ENCODE measurements around the gene GPR61.

The GPR61 gene

GRCh38 chr1:109500941-109501381 lies 38.7 kb upstream of the GPR61 start:
- TF ChIP-seq GATA3 (IDR thresholded peaks at IDR 0.05; ENCODE audit: low read depth, low read length) (no peak), GATA2 (IDR thresholded peaks at IDR 0.05; ENCODE audit: low read depth, low read length) (no peak)

- TF ChIP-seq GATA3 (IDR thresholded peaks at IDR 0.05; ENCODE audit: low read depth, low read length) (no peak), GATA2 (IDR thresholded peaks at IDR 0.05; ENCODE audit: low read depth, low read length) (no peak)
These were observed 37.9 kb upstream of the GPR61 start for GRCh38 chr1:109501644-109502363.

- TF ChIP-seq GATA2 (IDR thresholded peaks at IDR 0.05; ENCODE audit: low read depth, low read length) (no peak), GATA3 (IDR thresholded peaks at IDR 0.05; ENCODE audit: low read depth, low read length) (no peak)
These were observed 37.3 kb upstream of the GPR61 start for GRCh38 chr1:109502364-109502851.

GRCh38 chr1:109503935-109504334 lies 35.7 kb upstream of the GPR61 start:
- TF ChIP-seq GATA3 (IDR thresholded peaks at IDR 0.05; ENCODE audit: low read depth, low read length) (no peak), GATA2 (IDR thresholded peaks at IDR 0.05; ENCODE audit: low read depth, low read length) (no peak)

- no peak for TF ChIP-seq GATA2 (IDR thresholded peaks at IDR 0.05; ENCODE audit: low read depth, low read length)
- TF ChIP-seq GATA3 (IDR thresholded peaks at IDR 0.05; ENCODE audit: low read depth, low read length), result no peak
These were observed 34.7 kb upstream of the GPR61 start for GRCh38 chr1:109504974-109505373.

GRCh38 chr1:109508001-109508872 lies 31.4 kb upstream of the GPR61 start:
- TF ChIP-seq GATA2 (IDR thresholded peaks at IDR 0.05; ENCODE audit: low read depth, low read length), result no peak
- TF ChIP-seq GATA3 (IDR thresholded peaks at IDR 0.05; ENCODE audit: low read depth, low read length), result no peak

GRCh38 chr1:109508873-109509175 lies 30.8 kb upstream of the GPR61 start:
- TF ChIP-seq GATA2 (IDR thresholded peaks at IDR 0.05; ENCODE audit: low read depth, low read length) (no peak), GATA3 (IDR thresholded peaks at IDR 0.05; ENCODE audit: low read depth, low read length) (no peak)

- TF ChIP-seq GATA3 (IDR thresholded peaks at IDR 0.05; ENCODE audit: low read depth, low read length), result no peak
- TF ChIP-seq GATA2 (IDR thresholded peaks at IDR 0.05; ENCODE audit: low read depth, low read length), result no peak
These were observed 30.2 kb upstream of the GPR61 start, which contains the start of gene AMIGO1 for GRCh38 chr1:109509176-109510134. Gene AMIGO1 (minus strand): TSS chr1:109509727. CDS start chr1:109508912, 815 bp downstream.

- no peak for TF ChIP-seq GATA3 (IDR thresholded peaks at IDR 0.05; ENCODE audit: low read depth, low read length)
These were observed 26.5 kb upstream of the GPR61 start for GRCh38 chr1:109513110-109513710.

GRCh38 chr1:109514846-109515245 lies 24.8 kb upstream of the GPR61 start:
- TF ChIP-seq GATA3 (IDR thresholded peaks at IDR 0.05; ENCODE audit: low read depth, low read length) (no peak), GATA2 (IDR thresholded peaks at IDR 0.05; ENCODE audit: low read depth, low read length) (no peak)

GRCh38 chr1:109516872-109517271 lies 22.8 kb upstream of the GPR61 start:
- TF ChIP-seq GATA2 (IDR thresholded peaks at IDR 0.05; ENCODE audit: low read depth, low read length) (no peak), GATA3 (IDR thresholded peaks at IDR 0.05; ENCODE audit: low read depth, low read length) (no peak)

- TF ChIP-seq GATA3 (IDR thresholded peaks at IDR 0.05; ENCODE audit: low read depth, low read length) (no peak), GATA2 (IDR thresholded peaks at IDR 0.05; ENCODE audit: low read depth, low read length) (no peak)
These were observed 22.3 kb upstream of the GPR61 start for GRCh38 chr1:109517337-109517736.
